SU-DHL-6 (cell line): Measurements from ENCODE around the gene OGDH.

Experiments
- EZH2phosphoT487 ChIP-seq: fragments of 200-600 bp; sonication (generic), shearing (Covaris generic); conservative IDR thresholded peaks from 2 replicates; pipeline ENCODE4 v1.6.1; 2018; ENCODE audit warnings: mild to moderate bottlenecking, antibody characterized with exemption, low read length, moderate library complexity, mixed read lengths
- TF ChIP-seq, protein P1 (sequence below): fragments of 200-600 bp; sonication (generic); IDR thresholded peaks from one replicate; pipeline ENCODE4 v1.5.1; 2017; ENCODE audit warnings: antibody characterized with exemption, mild to moderate bottlenecking, low read length, moderate library complexity; ENCODE audit not compliant: insufficient read depth, poor library complexity, severe bottlenecking

- TF ChIP-seq, protein P1, sequence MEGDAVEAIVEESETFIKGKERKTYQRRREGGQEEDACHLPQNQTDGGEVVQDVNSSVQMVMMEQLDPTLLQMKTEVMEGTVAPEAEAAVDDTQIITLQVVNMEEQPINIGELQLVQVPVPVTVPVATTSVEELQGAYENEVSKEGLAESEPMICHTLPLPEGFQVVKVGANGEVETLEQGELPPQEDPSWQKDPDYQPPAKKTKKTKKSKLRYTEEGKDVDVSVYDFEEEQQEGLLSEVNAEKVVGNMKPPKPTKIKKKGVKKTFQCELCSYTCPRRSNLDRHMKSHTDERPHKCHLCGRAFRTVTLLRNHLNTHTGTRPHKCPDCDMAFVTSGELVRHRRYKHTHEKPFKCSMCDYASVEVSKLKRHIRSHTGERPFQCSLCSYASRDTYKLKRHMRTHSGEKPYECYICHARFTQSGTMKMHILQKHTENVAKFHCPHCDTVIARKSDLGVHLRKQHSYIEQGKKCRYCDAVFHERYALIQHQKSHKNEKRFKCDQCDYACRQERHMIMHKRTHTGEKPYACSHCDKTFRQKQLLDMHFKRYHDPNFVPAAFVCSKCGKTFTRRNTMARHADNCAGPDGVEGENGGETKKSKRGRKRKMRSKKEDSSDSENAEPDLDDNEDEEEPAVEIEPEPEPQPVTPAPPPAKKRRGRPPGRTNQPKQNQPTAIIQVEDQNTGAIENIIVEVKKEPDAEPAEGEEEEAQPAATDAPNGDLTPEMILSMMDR = no peak
- no peak for TF ChIP-seq EZH2phosphoT487
These were observed 60.1 kb downstream of the OGDH start for GRCh38 chr7:44666566-44666965.
